GM21576 (cell line): Measurements from ENCODE around the gene EXOC6B.
"Not testable (repeated sequence)": the region's sequence is repeated elsewhere in the genome, so short reads cannot be mapped to it uniquely, and the experiment has no call there.

Experiments
- ATAC-seq: cut with Tn5 transposase; IDR thresholded peaks from one replicate; pipeline ENCODE4 v1.9.1; 2021; ENCODE audit warnings: mild to moderate bottlenecking, moderate library complexity; ENCODE audit not compliant: unreplicated experiment

EXOC6B gene

DNA sequence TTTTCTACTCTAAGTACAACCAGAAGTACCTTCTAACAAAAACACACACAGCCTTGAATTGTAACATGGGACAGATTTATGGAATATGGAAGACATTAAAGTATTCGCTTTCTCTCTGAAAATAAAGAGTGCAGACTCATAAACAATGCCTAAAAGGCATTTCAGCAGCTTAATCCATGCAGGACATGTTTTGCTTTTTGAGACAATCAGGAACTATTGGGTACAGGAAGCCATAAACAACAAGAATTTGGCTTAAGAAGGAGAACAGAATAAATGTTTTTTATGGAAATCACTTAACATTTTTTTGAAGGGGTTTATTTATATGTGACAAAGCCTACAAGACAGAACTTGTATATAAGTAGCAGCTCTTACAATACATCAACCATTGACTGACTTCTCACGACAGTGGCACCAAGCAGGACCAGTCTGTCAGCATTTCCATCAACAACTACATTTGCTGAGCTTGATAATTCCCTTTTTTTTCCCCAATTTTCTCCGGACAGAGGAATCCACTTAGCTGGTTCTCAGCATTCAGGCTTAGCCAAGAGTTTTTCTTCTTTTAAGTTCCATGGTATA lies 140.1 kb downstream of the EXOC6B start:
- ATAC-seq = no peak

DNA sequence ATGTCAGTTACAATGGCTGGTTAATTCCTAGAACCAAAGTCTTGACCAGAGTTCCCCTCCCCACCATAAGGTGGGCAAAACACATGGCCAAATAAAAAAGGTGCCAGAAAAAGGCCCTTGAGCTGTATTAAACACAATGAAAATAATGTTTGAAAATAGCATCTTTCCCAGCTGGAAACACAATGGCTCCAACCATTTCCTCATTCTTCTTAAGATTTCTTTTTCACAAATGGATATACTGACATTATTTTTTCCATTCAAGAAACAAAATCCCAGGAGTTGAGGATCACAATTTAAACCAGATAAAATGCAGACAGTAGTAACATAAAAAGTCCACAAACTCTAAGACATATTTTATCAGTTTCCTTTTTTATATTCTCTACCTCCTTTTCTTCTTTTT lies 143.8 kb downstream of the EXOC6B start:
- ATAC-seq = no peak

DNA sequence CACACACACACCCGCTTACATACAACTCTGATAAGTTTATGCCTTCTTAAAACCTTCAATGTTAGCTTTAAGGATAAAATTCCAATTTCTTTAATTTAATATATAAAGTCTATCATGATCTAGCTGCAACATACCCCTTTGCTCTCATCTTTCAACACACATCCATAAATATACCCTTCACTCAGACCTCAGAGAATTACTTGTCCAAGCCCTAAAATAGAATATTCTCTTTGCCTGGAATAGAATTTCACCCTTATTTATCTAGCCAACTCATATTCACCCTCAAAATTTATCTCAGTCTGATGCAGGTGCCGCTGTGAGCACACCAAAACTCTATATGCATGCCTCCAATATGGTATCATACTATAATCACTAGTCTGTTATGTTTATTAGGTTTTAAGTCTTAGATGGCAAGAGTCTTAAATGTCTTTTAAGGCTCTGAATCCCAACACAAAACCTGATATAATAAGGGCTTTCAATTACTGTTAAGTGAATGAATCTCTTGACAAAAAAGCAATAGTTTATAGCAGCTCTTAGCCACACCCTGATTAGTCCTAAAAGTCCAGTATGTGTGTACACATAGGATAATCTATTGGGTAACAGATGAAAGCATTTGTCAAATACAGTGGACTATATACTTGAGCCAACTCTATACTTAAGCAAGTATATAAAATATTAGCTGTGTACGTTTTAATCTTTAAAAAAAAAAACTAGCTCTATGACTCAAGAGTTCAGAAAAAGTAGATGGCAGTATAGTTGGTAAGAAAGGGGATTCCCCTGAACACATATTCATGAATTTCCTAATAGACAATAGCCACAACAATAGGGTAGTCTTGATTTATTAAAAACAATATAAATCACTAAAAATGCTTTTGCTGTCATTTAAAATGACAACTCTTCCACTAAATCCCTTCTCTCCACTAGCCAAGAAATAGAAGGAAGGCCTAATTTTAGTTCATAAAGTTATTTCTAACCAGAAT lies 144.5 kb downstream of the EXOC6B start:
- ATAC-seq = no peak

DNA sequence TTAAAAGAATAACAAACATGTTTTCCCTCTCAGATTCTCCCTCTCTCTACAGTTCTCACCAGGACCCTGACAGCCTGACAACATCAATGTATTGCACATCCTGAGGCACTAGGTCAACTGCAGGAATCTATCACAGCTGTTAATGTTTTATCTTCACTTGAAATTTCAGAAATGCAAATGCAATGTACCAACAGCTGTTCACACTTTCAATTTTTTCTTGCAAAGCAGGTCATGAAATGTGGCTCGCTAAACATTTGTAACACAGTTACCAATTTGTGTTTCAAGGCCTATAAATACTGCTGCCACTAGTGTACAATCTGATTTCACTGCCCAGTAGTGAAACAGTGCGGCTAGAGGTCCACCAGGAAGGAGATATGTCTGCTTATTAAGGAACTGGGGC lies 147.8 kb downstream of the EXOC6B start:
- peak; percentile 55 for ATAC-seq

DNA sequence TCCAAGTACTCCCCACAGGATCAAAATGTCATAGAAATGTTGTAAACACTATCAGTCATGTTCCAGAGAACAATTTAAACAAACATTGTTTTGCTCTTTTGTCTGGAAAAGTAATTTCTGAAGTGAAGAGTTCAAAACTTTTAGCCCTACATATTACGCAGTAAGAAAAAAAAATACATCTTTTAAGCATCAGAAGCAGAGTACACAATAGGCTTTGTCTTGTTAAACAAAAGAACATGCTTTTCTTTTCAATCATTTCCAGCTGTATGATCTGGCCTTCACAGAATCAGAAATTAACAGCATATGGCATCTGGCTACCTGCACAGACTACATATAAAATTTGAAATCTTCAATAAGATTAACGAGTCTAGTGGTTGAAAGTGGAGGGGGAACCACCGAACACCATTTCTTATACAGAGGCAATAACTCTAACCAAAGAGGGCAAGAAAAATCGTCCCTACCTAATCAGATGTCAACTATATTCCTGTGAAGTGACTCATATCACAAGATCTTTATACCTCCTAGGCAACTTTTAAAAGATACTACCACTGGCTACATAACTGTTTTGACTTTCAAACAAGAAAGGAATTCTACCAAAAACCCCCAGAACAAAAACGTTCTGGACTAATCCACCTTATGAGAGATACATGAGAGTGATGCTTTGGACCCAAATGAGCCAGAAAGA lies 149.3 kb downstream of the EXOC6B start:
- no peak for ATAC-seq

DNA sequence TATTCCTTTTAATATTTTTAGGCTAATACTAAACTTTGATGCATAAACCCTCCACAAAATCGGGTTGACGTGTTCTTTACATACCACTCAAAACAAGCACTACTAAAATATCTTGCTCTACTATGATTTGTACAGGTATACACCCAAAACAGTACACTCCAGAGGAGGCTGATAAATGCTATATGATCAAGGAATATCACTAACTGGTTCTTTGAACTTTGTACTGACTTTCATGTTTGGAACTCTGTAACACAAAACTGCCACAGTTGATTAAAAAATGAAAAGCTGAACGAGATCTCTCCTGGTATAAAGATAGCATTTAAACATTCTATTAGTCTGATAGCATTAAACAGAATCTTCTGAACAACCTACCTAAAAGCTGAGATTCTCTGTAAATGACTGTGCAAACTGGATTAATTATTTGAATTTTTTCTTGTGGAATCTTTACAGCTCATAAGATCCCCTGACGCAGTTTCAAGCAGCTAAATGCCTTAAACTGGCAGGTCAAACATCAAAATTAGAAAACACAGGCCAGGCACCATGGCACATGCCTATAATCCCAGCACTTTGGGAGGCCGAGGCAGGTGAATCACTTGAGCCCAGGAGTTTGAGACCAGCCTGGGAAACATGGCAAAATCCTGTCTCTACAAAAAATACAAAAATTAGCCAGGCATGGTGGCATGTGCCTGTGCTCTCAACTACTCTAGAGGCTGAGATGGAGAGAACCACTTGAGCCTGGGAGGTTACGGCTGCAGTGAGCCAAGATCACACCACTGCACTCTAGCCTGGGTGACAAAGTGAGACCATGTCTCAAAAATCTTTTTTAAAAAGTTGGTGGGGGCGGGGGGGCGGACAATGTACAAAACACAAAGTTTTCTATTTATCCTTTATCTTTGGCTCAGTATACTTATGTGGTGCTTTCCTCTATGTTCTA lies 150.6 kb downstream of the EXOC6B start:
- no peak for ATAC-seq

DNA sequence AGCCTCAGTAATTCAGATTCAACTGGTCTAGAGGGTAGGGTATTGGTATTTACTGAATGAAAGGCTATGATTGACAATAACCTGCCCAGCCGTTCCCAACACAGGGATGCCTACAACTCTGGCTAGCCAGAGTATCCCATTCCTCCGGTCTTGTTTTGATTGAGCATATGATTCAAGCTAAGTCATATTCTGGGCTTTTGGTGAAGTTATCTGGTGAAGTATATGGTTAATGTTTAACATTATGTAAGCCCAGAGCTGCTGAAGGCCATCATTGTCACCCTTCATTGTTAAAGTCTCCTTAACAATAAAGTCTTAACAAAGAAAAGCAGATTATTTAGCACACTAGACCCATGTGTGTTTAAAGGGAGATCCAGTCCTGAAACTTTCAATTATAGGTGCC lies 152.6 kb downstream of the EXOC6B start:
- ATAC-seq = no peak

DNA sequence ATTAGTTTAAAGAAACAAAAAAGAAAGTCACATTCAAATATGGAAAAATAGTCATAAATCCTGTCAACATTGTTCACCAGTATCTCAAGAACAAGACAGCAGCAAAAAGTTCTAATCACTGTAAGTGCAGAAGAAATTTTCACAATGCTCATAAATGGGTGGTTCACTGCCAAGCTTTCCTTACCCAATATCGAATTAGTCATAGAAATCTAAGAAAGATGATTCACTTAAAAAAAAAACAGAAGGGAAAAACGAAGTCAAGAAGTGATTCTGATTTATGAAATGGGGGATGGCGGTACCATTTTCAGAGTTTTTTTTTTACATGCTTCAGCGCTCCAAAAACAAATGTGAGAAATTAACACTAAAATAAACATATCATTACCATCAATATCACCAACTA lies 156.7 kb downstream of the EXOC6B start:
- no peak for ATAC-seq

DNA sequence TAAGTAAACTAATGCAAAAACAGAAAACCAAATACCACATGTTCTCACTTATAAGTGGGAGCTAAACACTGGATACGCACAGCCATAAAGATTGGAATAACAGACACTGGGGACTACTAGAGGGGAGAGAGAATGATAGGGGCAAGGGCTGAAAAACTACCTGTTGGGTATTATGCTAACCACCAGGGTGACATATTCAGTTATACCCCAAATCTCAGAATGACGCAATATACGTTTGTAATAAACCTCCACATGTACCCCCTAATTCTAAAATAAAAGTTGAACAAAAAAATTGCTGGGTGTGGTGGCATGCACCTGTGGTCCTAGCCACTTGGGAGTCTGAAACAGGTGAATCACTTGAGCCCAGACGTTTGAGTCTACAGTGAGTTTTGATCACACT lies 157.2 kb downstream of the EXOC6B start:
- ATAC-seq = no peak

DNA sequence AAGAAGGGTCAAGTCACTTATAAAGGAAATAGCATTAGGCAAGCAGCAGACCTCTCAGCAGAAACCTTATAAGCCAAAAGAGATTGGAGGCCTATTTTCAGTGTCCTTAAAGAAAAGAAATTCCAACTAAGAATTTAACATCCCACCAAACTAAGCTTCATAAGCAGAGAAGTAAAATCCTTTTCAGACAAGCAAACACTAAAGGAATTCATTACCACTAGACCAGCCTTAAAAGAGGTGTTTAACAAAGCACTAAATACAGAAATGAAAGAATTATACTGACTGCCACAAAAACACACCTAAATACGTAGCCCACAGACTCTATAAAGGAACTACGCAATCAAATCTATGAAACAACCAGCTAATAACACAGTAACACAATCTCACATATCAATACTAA lies 160.4 kb downstream of the EXOC6B start:
- no peak for ATAC-seq

DNA sequence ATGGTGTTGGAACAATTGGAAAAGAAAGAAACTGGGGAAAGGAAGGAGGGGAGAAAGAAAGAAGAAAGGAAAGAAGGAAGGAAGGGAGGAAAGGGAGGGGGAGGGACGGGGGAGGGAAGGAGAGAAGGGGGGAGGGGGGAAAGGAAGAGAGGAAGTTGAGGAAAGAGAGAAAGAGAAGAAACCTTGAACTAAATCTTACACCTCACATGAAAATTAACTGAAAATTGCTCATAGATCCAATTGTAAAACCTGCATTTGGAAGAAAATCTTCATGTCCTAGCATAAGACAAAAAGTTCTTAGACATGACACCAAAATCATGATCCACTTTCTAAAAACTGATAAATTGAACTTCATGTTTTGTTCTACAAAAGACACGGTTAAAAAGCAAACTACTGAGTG lies 163.8 kb downstream of the EXOC6B start:
- no peak for ATAC-seq

DNA sequence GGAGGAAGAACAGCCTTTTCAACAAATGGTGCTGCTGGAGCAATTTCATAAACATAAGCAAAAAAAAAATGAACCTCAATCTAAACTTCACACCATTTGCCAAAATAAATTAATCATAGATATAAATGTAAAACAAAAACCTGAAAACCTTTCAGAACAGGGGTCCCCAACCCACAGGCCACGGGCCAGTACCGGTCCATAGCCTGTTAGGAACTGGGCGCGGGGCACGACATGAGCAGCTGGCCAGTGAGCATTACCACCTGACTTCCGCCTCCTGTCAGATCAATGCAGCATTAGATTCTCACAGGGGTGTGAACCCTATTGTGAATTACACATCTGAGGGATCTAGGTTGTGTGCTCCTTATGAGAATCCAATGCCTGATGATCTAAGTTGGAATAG lies 176.0 kb downstream of the EXOC6B start:
- no peak for ATAC-seq

DNA sequence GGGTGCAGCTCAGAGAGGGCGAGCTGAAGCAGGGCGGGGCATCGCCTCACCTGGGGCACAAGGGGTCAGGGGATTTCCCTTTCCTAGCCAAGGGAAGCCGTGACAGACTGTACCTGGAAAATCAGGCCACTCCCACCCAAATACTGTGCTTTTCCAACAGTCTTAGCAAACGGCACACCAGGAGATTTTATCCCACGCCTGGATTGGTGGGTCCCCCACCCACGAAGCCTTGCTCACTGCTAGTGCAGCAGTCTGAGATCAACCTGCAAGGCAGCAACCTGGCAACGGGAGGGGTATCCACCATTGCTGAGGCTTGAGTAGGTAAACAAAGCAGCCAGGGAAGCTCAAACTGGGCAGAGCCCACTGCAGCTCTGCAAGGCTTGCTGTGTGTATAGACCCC lies 184.6 kb downstream of the EXOC6B start:
- not testable (repeated sequence) for ATAC-seq

DNA sequence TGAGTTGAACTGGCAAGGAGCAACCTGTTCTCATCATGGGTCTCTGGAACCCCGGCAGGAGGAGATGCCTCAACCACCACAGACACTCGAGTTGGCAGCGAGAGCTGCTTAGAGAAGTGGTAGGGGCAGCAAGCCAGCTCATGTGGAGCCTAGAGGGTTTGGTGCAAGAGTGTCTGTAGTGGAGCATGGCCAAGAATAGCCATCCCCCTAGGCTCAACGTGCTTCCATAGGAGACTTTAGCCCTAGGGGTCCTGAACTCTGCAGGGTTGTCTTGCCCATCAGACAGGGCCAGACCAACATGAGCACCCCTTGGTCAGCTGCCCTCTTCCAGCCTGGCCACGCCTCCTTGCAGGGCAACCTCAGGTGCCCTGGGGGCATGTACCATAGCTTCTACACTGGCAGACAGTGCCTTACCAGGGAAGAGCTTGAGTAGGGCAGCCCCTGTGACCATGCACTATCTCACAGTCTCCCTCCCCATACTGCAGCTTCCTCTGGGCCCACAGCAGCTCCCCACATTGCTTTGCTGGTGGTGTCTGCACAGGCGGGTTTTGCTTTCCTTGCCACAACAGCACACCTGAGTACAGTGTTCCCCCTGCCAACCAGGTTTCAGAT lies 187.1 kb downstream of the EXOC6B start:
- no peak for ATAC-seq

DNA sequence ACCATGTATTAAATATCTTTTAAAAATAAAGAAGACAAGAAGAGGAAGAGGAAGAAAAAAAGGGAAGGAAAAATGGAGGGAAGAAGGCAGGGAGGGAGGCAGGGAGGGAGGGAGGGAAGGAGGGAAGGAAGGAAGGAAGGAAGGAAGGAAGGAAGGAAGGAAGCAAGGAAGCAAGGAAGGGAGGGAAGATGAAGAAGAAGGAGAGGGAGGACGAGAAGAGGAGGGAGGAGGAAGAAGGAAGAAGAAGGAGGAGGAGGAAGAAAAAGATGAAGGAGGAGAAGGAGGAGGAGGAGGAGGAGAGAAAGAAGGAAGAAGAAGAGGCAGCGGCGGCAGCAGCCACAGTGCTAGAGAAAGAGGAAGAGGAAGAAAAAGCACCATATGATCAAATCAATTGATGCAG lies 189.6 kb downstream of the EXOC6B start:
- no peak for ATAC-seq

DNA sequence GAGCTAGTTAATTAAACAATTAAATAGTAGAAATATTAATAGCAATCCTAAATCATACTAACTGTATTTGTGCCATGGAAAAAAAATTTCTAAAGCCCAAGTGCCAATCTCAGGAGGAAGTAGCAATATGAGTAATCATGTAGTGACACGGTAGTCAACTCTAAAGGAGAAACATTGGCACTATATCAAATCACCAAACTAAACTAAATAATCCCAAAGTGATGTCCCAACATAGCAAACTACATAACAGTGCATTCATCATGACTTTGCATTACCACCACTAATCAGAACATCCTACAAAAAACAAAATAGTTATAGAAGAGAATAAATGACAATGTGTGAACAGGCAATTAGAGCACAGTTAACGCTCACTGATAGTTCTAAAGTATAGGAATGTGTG lies 195.1 kb downstream of the EXOC6B start:
- no peak for ATAC-seq

DNA sequence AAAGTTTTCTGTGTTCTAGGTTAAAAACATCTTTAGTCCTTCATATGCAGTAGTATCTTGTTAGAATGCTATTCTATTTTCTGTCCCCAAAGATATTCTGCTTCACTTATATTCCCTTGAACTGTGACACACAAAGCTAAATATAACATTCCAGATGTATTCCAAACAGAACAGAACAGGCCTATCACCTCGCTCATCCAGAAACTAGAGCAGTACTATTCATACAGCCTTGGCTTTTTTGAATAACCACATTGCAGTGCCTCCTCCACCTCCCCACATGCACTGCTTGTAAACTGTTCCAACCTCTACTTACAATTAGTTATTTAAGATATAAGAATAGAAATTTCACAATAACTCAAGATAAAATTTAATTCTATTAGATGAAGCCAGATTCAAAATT lies 196.8 kb downstream of the EXOC6B start:
- ATAC-seq = no peak

DNA sequence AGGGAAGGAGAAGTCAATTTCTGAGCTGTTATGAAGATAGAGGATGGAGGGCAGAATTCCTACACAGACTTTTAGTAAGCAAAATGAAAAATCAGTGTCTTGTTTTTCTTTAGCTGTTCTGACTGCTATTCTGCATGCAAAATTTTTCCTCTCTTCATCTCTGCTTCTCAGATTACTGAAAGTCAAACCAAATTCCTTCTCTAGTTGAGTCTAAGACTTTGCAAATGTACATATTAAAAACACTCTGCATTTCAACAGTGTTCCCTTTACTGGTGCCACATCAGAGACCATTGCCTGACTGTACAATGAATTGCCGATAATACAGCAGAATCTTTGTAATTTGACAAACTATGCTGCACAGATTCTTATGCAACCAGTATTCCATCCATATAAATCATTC lies 198.8 kb downstream of the EXOC6B start:
- no peak for ATAC-seq

DNA sequence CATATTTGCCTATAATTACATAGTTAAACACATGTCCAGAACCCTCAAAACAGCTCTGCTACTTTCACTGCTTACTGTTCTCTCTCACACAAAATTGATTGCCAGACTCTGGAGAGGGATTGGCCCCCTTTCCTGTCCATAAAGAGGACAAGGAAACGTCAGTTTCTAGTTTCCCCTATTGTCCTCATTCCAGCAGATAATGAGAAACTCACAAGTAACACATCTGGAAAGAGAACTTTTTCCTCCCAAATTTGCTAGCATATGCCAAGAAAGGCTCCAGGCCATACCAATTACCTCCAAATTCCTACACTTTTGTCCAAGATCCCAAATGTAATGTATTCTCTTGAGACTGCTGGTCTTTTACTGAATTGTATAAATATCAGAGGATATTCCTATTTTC lies 200.5 kb downstream of the EXOC6B start:
- ATAC-seq = no peak

DNA sequence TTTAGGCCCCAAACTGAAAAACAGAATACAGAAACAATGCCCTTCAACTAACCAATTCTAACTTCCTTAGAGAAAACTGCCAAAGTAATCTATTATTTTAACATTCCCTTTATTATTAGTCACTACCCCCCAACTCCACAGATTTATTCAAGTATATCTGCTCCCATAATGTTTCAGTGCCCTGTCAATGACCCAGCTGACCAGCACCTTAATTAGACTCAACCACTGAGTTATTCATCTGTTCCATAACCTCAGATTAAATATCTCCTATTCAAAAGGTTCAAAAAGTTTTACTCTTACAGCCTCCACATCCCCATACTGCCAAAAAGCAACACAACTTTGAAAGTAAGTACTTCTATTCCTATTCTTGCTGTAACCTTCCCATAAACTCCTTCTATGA lies 202.4 kb downstream of the EXOC6B start:
- no peak for ATAC-seq
